Mesenchymal stem cell (in vitro differentiated cells and primary cell): ENCODE measurements around the gene PROM2.

ENCODE experiments used
- DNase-seq: peaks from one replicate; pipeline ENCODE4 v3.0.0-alpha.2; 2013
- H2AFZ ChIP-seq: one replicate; pipeline ENCODE4 v1.6.1; 2013; ENCODE audit warnings: low read depth, mild to moderate bottlenecking, control low read depth, inconsistent platforms, low read length, moderate library complexity
- H2AK5ac ChIP-seq: 2 replicates; pipeline ENCODE4 v1.6.1; 2013; ENCODE audit warnings: low read length, moderate library complexity, mild to moderate bottlenecking, inconsistent platforms; ENCODE audit not compliant: severe bottlenecking
- H2BK120ac ChIP-seq: one replicate; pipeline ENCODE4 v1.6.1; 2013; ENCODE audit warnings: low read depth, mild to moderate bottlenecking, inconsistent platforms, low read length, moderate library complexity
- H2BK12ac ChIP-seq, 2 experiments: one replicate each; pipeline ENCODE4 v1.6.1; 2013; ENCODE audit warnings: inconsistent platforms in 2 of 2, low read length in 2 of 2, mild to moderate bottlenecking in 2 of 2, moderate library complexity in 2 of 2, control low read depth in 1 of 2
- H2BK15ac ChIP-seq: one replicate; pipeline ENCODE4 v1.6.1; 2013; ENCODE audit warnings: mild to moderate bottlenecking, low read depth, inconsistent platforms; ENCODE audit not compliant: poor library complexity, severe bottlenecking
- H2BK5ac ChIP-seq: 2 replicates; pipeline ENCODE4 v1.6.1; 2013; ENCODE audit warnings: low read depth, mild to moderate bottlenecking, low read length, control low read depth, inconsistent platforms; ENCODE audit not compliant: poor library complexity, severe bottlenecking
- H3K14ac ChIP-seq, 2 experiments: one replicate each; pipeline ENCODE4 v1.6.1; 2013; ENCODE audit warnings: inconsistent platforms in 2 of 2, low read length in 2 of 2, control low read depth in 1 of 2, mild to moderate bottlenecking in 1 of 2, moderate library complexity in 1 of 2
- H3K18ac ChIP-seq, 2 experiments: one replicate each; pipeline ENCODE4 v1.6.1; 2013; ENCODE audit warnings: inconsistent platforms in 2 of 2, low read length in 2 of 2, control low read depth in 1 of 2, low read depth in 1 of 2, mild to moderate bottlenecking in 1 of 2
- H3K23ac ChIP-seq, 2 experiments: one replicate each; pipeline ENCODE4 v1.6.1; 2013; ENCODE audit warnings: inconsistent platforms in 2 of 2, low read length in 2 of 2, mild to moderate bottlenecking in 2 of 2, moderate library complexity in 2 of 2, control low read depth in 1 of 2
- H3K27ac ChIP-seq: 2 replicates; pipeline ENCODE4 v1.5.1; 2013; ENCODE audit warnings: mild to moderate bottlenecking, moderate library complexity, low read length, control low read depth, inconsistent platforms; ENCODE audit not compliant: poor library complexity, severe bottlenecking
- H3K27me3 ChIP-seq, 2 experiments: 2 replicates each; pipeline versions ENCODE4 v1.6.1 to v1.7.0; 2013; ENCODE audit warnings: low read length in 2 of 2, mild to moderate bottlenecking in 2 of 2, moderate library complexity in 2 of 2, control low read depth in 1 of 2, inconsistent platforms in 1 of 2; ENCODE audit not compliant: control insufficient read depth in 1 of 2, insufficient read depth in 1 of 2
- H3K36me3 ChIP-seq, 2 experiments: 2 replicates each; pipeline versions ENCODE4 v1.6.1 to v1.7.0; 2013; ENCODE audit warnings: low read length in 2 of 2, control low read depth in 1 of 2, inconsistent platforms in 1 of 2, low read depth in 1 of 2, mild to moderate bottlenecking in 1 of 2; ENCODE audit not compliant: insufficient read depth in 2 of 2, control insufficient read depth in 1 of 2
- H3K4ac ChIP-seq, 2 experiments: one replicate each; pipeline ENCODE4 v1.6.1; 2013; ENCODE audit warnings: inconsistent platforms in 2 of 2, low read length in 2 of 2, mild to moderate bottlenecking in 2 of 2, moderate library complexity in 2 of 2, control low read depth in 1 of 2, low read depth in 1 of 2
- H3K4me1 ChIP-seq: 2 replicates; pipeline ENCODE4 v1.6.1; 2013; ENCODE audit warnings: low read depth, low read length, control low read depth; ENCODE audit not compliant: control insufficient read depth, insufficient read depth
- H3K4me2 ChIP-seq: 2 replicates; pipeline ENCODE4 v1.6.1; 2013; ENCODE audit warnings: low read length, mild to moderate bottlenecking, inconsistent platforms; ENCODE audit not compliant: poor library complexity, severe bottlenecking
- H3K4me3 ChIP-seq, 2 experiments: 2 replicates each; pipeline versions ENCODE4 v1.5.1 to v1.7.0; 2013; ENCODE audit warnings: low read length in 2 of 2, mild to moderate bottlenecking in 2 of 2, control low read depth in 1 of 2, low read depth in 1 of 2; ENCODE audit not compliant: insufficient read depth in 1 of 2
- H3K79me1 ChIP-seq: replicated peaks from 2 replicates; pipeline ENCODE4 v1.6.1; 2013; ENCODE audit warnings: mild to moderate bottlenecking, control low read depth, low read length, inconsistent platforms; ENCODE audit not compliant: poor library complexity, severe bottlenecking
- H3K9ac ChIP-seq: 2 replicates; pipeline ENCODE4 v1.7.0; 2013; ENCODE audit warnings: mild to moderate bottlenecking, low read length, moderate library complexity
- H3K9me3 ChIP-seq: 2 replicates; pipeline ENCODE4 v1.7.0; 2013; ENCODE audit warnings: mild to moderate bottlenecking, low read length; ENCODE audit not compliant: control insufficient read depth
- H4K8ac ChIP-seq: one replicate; pipeline ENCODE4 v1.6.1; 2013; ENCODE audit warnings: inconsistent platforms, mild to moderate bottlenecking, low read length, moderate library complexity
- H4K91ac ChIP-seq: one replicate; pipeline ENCODE4 v1.6.1; 2013; ENCODE audit warnings: mild to moderate bottlenecking, low read length, inconsistent platforms
- WGBS: methylation state at CpG from one replicate; pipeline ENCODE4 v1.1.7; 2013; ENCODE audit warnings: mixed read lengths; 5-methylcytosine and 5-hydroxymethylcytosine counted together

The PROM2 gene

GRCh38 chr2:95261602-95262001, 12.6 kb upstream of the PROM2 start:
- no peaks in the 10 kb centered on the region for H3K9me3 ChIP-seq

DNA sequence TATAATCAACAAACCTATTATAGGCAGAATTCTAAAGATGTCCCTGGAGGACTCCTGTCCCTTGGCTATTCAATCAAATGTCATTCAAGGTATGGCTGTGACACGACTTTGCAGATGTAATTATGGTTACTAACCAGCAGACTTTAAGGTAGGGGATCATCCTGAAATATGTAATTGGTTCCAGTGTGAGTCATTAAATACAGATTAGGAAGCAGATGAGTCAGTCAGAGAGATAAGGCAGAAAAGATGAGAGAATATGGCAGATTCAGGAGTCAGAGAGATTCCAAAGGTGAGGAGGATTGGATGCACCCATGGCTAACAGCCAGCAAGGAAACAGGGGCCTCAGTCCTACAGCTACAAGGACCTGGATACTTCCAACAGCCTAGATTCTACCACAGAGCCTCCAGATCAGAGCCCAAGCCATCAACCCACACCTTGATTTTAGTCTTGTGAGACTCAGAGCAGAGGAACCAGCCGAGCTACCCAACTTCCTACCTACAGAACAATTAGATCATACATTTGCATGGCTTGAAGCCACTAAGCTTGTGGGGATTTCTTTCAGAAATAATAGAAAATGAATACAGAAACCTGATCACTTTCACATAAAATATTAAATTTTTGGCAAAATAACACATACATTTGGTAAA, 11.2 kb upstream of the PROM2 start:
- no peak overlapping the region for H2BK15ac ChIP-seq
- H4K91ac ChIP-seq: no peak overlapping the region
- H3K9me3 ChIP-seq: no peaks in the 10 kb centered on the region
- peaks cover 3 to 7% of the 10 kb centered on the region in 2 experiments for H3K27me3 ChIP-seq
- H3K36me3 ChIP-seq: no peaks in the 10 kb centered on the region
- no peak overlapping the region for H3K27ac ChIP-seq
- H3K4ac ChIP-seq: no peak overlapping the region
- no peak for DNase-seq
- no peak overlapping the region for H2BK5ac ChIP-seq
- H2AFZ ChIP-seq: no peak overlapping the region
- no peak overlapping the region for H2AK5ac ChIP-seq
- no peaks in the 10 kb centered on the region for H3K79me1 ChIP-seq
- H3K4me2 ChIP-seq: no peak overlapping the region
- WGBS: 31% methylated on average over 1 of the region's 2 CpGs
- H2BK12ac ChIP-seq: no peak overlapping the region
- H3K4me1 ChIP-seq: no peaks in the 10 kb centered on the region
- no peak overlapping the region for H3K4me3 ChIP-seq
- no peak overlapping the region for H4K8ac ChIP-seq
- H3K18ac ChIP-seq: no peak overlapping the region
- no peak overlapping the region for H3K14ac ChIP-seq
- H2BK120ac ChIP-seq: no peak overlapping the region
- H3K9ac ChIP-seq: no peak overlapping the region
- no peak overlapping the region for H3K23ac ChIP-seq

More at GRCh38 chr2:95261602-95262001, 12.6 kb upstream of the PROM2 start:
- Histone ChIP-seq H3K4me2 (no peak overlapping the region), H4K8ac (no peak overlapping the region), H3K27ac (no peak overlapping the region), H3K23ac (no peak overlapping the region), H2BK120ac (no peak overlapping the region), H3K36me3 (no peaks in the 10 kb centered on the region), H3K4me3 (no peak overlapping the region), H3K18ac (no peak overlapping the region), H3K9ac (no peak overlapping the region), H2AK5ac (no peak overlapping the region), H3K4ac (no peak overlapping the region), H4K91ac (no peak overlapping the region), H3K79me1 (no peaks in the 10 kb centered on the region), H2AFZ (no peak overlapping the region), H2BK5ac (no peak overlapping the region), H3K4me1 (no peaks in the 10 kb centered on the region), H3K27me3 (peaks cover 0 to 7% of the 10 kb centered on the region in 2 experiments), H3K14ac (no peak overlapping the region), H2BK12ac (no peak overlapping the region), H2BK15ac (no peak overlapping the region)
- no peak for DNase-seq
- 80% methylated on average over 4 of the region's 6 CpGs for WGBS

DNA sequence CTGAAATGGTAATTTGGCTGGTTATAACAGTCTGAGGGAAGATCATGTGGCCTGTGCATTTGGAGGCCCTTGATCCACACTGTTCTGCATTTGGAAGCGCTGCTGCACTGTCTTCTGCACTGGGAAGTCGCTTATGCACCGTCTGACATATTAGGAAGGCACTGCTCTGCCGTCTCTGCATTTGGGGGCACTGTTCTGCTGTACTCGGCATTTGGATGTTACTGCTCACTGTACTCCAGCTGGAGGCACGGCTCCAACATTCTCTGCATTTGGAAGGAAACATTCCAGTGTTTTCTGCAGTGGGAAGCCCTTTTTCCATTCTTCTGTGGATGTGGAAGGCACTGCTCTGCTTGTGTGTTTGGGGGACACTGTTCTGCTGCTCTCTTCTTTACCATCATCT, 9.6 kb upstream of the PROM2 start:
- Histone ChIP-seq H4K91ac (no peak overlapping the region), H2AFZ (no peak overlapping the region), H3K4me2 (no peak overlapping the region), H3K9ac (no peak overlapping the region), H3K18ac (no peak overlapping the region), H3K36me3 (no peaks in the 10 kb centered on the region), H2BK15ac (no peak overlapping the region), H3K4me3 (no peak overlapping the region), H3K79me1 (no peaks in the 10 kb centered on the region), H2AK5ac (no peak overlapping the region), H3K14ac (no peak overlapping the region), H3K23ac (no peak overlapping the region), H2BK5ac (no peak overlapping the region), H2BK120ac (no peak overlapping the region), H3K4me1 (no peaks in the 10 kb centered on the region), H2BK12ac (no peak overlapping the region), H3K27me3 (peaks cover 3 to 7% of the 10 kb centered on the region in 2 experiments), H3K27ac (no peak overlapping the region), H3K9me3 (no peaks in the 10 kb centered on the region), H3K4ac (no peak overlapping the region), H4K8ac (no peak overlapping the region)
- WGBS: 52% methylated on average over 6 of the region's 6 CpGs
- DNase-seq: no peak

DNA sequence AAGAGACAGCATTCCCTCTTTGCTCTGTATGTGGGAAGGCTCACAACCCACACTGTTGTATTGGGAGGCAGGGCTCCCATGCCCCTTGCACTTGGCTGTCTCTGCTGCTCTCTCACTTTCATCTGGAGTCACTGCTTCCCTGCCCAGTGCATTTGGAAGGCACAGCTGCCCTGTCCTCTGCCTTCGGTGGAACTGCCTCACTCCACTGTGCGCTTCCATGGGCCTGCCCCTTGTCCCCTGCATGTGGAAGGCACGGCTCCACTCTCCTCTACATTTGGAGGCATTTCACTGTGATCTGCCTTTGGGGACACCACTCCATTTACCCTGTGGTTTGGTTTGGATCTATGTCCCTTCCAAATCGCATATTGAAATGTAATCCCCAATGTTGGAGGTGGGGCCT, 9.1 kb upstream of the PROM2 start:
- H3K79me1 ChIP-seq: no peaks in the 10 kb centered on the region
- 74% methylated on average over 4 of the region's 4 CpGs for WGBS
- no peak overlapping the region for H3K4me2 ChIP-seq
- H3K14ac ChIP-seq: no peak overlapping the region
- DNase-seq: no peak
- no peak overlapping the region for H4K91ac ChIP-seq
- no peak overlapping the region for H3K4ac ChIP-seq
- no peak overlapping the region for H2AK5ac ChIP-seq
- no peak overlapping the region for H3K4me3 ChIP-seq
- H3K27me3 ChIP-seq: peaks cover 3 to 7% of the 10 kb centered on the region in 2 experiments
- no peak overlapping the region for H2BK12ac ChIP-seq
- no peak overlapping the region for H2BK120ac ChIP-seq
- H2AFZ ChIP-seq: no peak overlapping the region
- no peak overlapping the region for H2BK15ac ChIP-seq
- no peak overlapping the region for H4K8ac ChIP-seq
- H3K9me3 ChIP-seq: no peaks in the 10 kb centered on the region
- H2BK5ac ChIP-seq: no peak overlapping the region
- no peaks in the 10 kb centered on the region for H3K36me3 ChIP-seq
- H3K4me1 ChIP-seq: no peaks in the 10 kb centered on the region
- no peak overlapping the region for H3K23ac ChIP-seq
- H3K27ac ChIP-seq: no peak overlapping the region
- no peak overlapping the region for H3K9ac ChIP-seq
- H3K18ac ChIP-seq: no peak overlapping the region
